Measurements from ENCODE around the gene SH2D5.

Gene SH2D5

GRCh38 chr1:20732588-20733359, at the start of gene SH2D5:
Gene SH2D5 (minus strand): TSS chr1:20732703. CDS start chr1:20728044, 4,659 bp downstream.
- Mint-ChIP-seq H3K4me1 (ENCODE audit: low read depth) (peaks cover 17% of the 10 kb centered on the region), H3K36me3 (ENCODE audit: low read depth) (peaks cover 14% of the 10 kb centered on the region), H3K27ac (peak within 1 kb of the TSS; percentile 52), H3K27me3 (ENCODE audit: low read depth) (peaks cover 42% of the 10 kb centered on the region), H3K4me3 (peak within 1 kb of the TSS; percentile 84), H3K9me3 (no peaks in the 10 kb centered on the region)
- DNase-seq (ENCODE audit: low spot score) = peak; percentile 77

- Mint-ChIP-seq H3K9me3 (no peaks in the 10 kb centered on the region), H3K4me3 (no peak overlapping the region), H3K36me3 (ENCODE audit: low read depth) (peaks cover 59% of the 10 kb centered on the region), H3K4me1 (ENCODE audit: low read depth) (peaks cover 13% of the 10 kb centered on the region), H3K27me3 (ENCODE audit: low read depth) (no peaks in the 10 kb centered on the region), H3K27ac (no peak overlapping the region)
- no peak for DNase-seq (ENCODE audit: low spot score)
Measured at GRCh38 chr1:20775700-20776099, 43.2 kb upstream of the SH2D5 start.

GRCh38 chr1:20771780-20772179, 39.3 kb upstream of the SH2D5 start:
- H3K9me3 Mint-ChIP-seq = no peaks in the 10 kb centered on the region
- DNase-seq (ENCODE audit: low spot score) = no peak
- H3K27ac Mint-ChIP-seq = no peak overlapping the region
- peaks cover 2% of the 10 kb centered on the region for H3K4me1 Mint-ChIP-seq (ENCODE audit: low read depth)
- H3K27me3 Mint-ChIP-seq (ENCODE audit: low read depth) = no peaks in the 10 kb centered on the region
- no peak overlapping the region for H3K4me3 Mint-ChIP-seq
- peaks cover 59% of the 10 kb centered on the region for H3K36me3 Mint-ChIP-seq (ENCODE audit: low read depth)

DNA sequence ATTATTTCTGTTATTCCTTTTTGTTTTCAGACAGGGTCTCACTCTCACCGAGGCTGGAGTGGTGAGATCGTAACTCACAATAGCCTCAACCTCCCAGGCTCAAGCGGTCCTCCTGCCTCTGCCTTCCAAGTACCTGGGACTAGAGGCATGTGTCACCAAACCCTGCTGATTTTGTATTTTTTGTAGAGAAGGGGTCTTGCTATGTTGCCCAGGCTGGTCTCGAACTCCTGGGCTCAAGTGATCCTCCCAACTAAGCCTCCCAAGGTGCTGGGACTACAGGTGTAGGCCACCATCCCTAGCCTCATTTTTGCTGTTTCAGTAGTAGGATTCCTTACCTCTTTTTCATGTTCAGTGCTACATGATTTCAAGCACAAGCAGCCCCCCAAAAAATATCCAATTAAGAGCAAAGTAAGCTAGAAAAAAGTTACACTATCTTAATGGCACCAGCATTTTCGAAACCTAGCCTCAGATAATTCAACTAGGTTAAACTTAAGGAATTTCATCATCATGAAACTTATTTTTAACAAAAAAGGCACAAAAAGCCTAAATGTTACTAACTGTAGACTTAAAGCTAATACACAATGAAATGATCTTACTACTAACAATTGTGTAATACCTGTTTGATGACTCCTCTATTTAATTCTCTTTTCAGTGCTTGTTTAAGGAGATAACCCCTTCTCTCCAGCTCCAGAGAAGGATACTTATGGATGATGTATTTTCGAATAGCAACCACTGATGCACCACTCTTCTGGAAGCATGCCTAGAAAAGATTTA, 38.0 kb upstream of the SH2D5 start:
- Mint-ChIP-seq H3K4me3 (no peak overlapping the region), H3K4me1 (ENCODE audit: low read depth) (no peaks in the 10 kb centered on the region), H3K27me3 (ENCODE audit: low read depth) (no peaks in the 10 kb centered on the region), H3K9me3 (no peaks in the 10 kb centered on the region), H3K27ac (no peak overlapping the region), H3K36me3 (ENCODE audit: low read depth) (peaks cover 63% of the 10 kb centered on the region)
- no peak for DNase-seq (ENCODE audit: low spot score)

GRCh38 chr1:20767271-20767670, 34.8 kb upstream of the SH2D5 start:
- Mint-ChIP-seq H3K4me3 (no peak overlapping the region), H3K4me1 (ENCODE audit: low read depth) (no peaks in the 10 kb centered on the region), H3K9me3 (no peaks in the 10 kb centered on the region), H3K36me3 (ENCODE audit: low read depth) (peaks cover 61% of the 10 kb centered on the region), H3K27me3 (ENCODE audit: low read depth) (no peaks in the 10 kb centered on the region), H3K27ac (no peak overlapping the region)
- no peak for DNase-seq (ENCODE audit: low spot score)

- Mint-ChIP-seq H3K9me3 (no peaks in the 10 kb centered on the region), H3K36me3 (ENCODE audit: low read depth) (peaks cover 70% of the 10 kb centered on the region)
Measured at GRCh38 chr1:20763417-20763816, 30.9 kb upstream of the SH2D5 start.

DNA sequence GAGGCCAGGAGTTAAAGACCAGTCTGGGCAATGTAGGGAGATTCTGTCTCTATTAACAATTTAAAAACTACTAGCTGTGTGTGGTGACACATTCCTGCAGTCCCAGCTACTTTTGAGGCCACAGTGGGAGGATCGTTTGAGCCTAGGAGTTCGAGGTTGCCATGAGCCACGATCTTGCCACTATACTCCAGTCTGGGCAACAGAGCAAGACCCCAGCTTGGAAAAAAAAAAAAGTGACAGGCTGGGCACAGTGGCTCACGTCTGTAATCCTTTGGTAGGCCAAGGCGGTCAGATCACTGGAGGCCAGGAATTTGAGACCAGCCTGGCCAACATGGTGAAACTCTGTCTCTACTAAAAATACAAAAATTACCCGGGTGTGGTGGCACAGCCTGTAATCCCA, 27.8 kb upstream of the SH2D5 start:
- Mint-ChIP-seq H3K36me3 (ENCODE audit: low read depth) (peaks cover 68% of the 10 kb centered on the region), H3K27me3 (ENCODE audit: low read depth) (no peaks in the 10 kb centered on the region), H3K9me3 (no peaks in the 10 kb centered on the region), H3K4me3 (no peak overlapping the region), H3K4me1 (ENCODE audit: low read depth) (no peaks in the 10 kb centered on the region), H3K27ac (no peak overlapping the region)
- no peak for DNase-seq (ENCODE audit: low spot score)

More at GRCh38 chr1:20763417-20763816, 30.9 kb upstream of the SH2D5 start:
- Mint-ChIP-seq H3K27me3 (ENCODE audit: low read depth) (no peaks in the 10 kb centered on the region), H3K27ac (no peak overlapping the region), H3K4me3 (no peak overlapping the region), H3K4me1 (ENCODE audit: low read depth) (no peaks in the 10 kb centered on the region)
- DNase-seq (ENCODE audit: low spot score) = no peak

DNA sequence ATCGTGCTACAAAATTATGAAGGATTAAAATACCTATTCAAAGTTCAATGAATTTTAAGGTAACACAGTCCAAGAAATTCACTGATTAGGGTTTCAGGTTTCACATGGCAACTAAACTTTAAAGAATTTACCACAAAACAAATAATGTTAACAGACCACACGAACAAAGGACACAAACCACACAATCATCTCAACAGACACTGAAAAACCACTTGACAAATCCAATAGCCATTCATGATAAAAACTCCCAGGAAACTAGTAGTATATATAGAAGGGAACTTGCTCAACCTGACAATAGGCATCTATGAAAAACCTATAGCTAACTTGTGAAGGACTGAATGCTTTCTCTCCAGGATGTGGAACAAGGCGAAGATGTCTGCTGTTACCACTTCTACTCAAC, 21.1 kb upstream of the SH2D5 start:
- no peak overlapping the region for H3K27ac Mint-ChIP-seq
- peaks cover 4% of the 10 kb centered on the region for H3K4me1 Mint-ChIP-seq (ENCODE audit: low read depth)
- no peak overlapping the region for H3K4me3 Mint-ChIP-seq
- no peaks in the 10 kb centered on the region for H3K9me3 Mint-ChIP-seq
- H3K27me3 Mint-ChIP-seq (ENCODE audit: low read depth) = no peaks in the 10 kb centered on the region
- peaks cover 50% of the 10 kb centered on the region for H3K36me3 Mint-ChIP-seq (ENCODE audit: low read depth)
- DNase-seq (ENCODE audit: low spot score) = no peak

- no peak for DNase-seq (ENCODE audit: low spot score)
- Mint-ChIP-seq H3K9me3 (no peaks in the 10 kb centered on the region), H3K36me3 (ENCODE audit: low read depth) (peaks cover 54% of the 10 kb centered on the region), H3K4me1 (ENCODE audit: low read depth) (peaks cover 4% of the 10 kb centered on the region), H3K27ac (no peak overlapping the region), H3K27me3 (ENCODE audit: low read depth) (no peaks in the 10 kb centered on the region), H3K4me3 (no peak overlapping the region)
Measured at GRCh38 chr1:20751462-20751990, 19.0 kb upstream of the SH2D5 start.

DNA sequence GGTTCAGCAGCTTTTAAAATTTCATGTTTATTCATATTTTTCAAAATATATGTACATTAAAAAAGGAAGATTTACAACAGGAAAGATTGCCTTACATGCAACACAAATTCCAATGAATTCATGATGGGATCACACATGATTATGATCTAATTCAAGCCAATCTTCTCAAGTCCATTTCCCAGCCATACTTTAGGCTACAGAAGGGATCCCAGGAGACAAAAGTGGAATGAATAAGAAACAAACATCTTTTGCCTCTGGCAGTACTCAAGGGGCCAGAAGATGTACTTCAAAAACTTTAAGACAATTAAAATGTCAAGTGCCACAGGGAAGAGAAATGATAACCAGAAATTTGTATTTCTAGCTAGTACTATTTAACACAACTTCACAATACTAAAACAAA, 10.2 kb upstream of the SH2D5 start:
- H3K27me3 Mint-ChIP-seq (ENCODE audit: low read depth) = no peaks in the 10 kb centered on the region
- peaks cover 60% of the 10 kb centered on the region for H3K36me3 Mint-ChIP-seq (ENCODE audit: low read depth)
- no peak overlapping the region for H3K27ac Mint-ChIP-seq
- no peaks in the 10 kb centered on the region for H3K9me3 Mint-ChIP-seq
- peaks cover 2% of the 10 kb centered on the region for H3K4me1 Mint-ChIP-seq (ENCODE audit: low read depth)
- no peak overlapping the region for H3K4me3 Mint-ChIP-seq
- DNase-seq (ENCODE audit: low spot score) = no peak

- no peak overlapping the region for H3K4me3 Mint-ChIP-seq
- DNase-seq (ENCODE audit: low spot score) = no peak
- peaks cover 60% of the 10 kb centered on the region for H3K36me3 Mint-ChIP-seq (ENCODE audit: low read depth)
- no peak overlapping the region for H3K27ac Mint-ChIP-seq
- no peaks in the 10 kb centered on the region for H3K9me3 Mint-ChIP-seq
- H3K4me1 Mint-ChIP-seq (ENCODE audit: low read depth) = peaks cover 2% of the 10 kb centered on the region
- no peaks in the 10 kb centered on the region for H3K27me3 Mint-ChIP-seq (ENCODE audit: low read depth)
Measured at GRCh38 chr1:20740781-20741180, 8.3 kb upstream of the SH2D5 start.

DNA sequence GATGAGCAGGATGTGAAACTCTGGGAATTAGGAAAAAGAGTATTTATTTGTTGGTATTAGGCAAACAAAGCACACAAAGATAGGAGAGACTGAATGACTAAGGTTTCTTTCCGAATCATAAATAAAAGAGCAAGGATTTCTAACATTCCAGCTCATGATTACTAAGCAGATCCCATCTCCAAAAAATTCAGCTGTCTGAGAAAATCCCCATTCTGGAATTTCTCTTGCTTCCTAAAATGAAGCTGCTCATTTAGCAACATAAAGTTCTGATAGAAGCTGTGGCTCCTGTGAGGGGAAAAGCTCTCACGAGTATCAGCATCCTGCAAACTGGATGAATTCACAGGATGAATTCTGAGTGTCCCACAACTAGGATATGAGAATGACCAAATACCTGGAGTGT, 6.7 kb upstream of the SH2D5 start:
- Mint-ChIP-seq H3K9me3 (no peaks in the 10 kb centered on the region), H3K27ac (no peak overlapping the region), H3K4me1 (ENCODE audit: low read depth) (peaks cover 2% of the 10 kb centered on the region), H3K27me3 (ENCODE audit: low read depth) (no peaks in the 10 kb centered on the region), H3K4me3 (no peak overlapping the region), H3K36me3 (ENCODE audit: low read depth) (peaks cover 48% of the 10 kb centered on the region)
- no peak for DNase-seq (ENCODE audit: low spot score)

DNA sequence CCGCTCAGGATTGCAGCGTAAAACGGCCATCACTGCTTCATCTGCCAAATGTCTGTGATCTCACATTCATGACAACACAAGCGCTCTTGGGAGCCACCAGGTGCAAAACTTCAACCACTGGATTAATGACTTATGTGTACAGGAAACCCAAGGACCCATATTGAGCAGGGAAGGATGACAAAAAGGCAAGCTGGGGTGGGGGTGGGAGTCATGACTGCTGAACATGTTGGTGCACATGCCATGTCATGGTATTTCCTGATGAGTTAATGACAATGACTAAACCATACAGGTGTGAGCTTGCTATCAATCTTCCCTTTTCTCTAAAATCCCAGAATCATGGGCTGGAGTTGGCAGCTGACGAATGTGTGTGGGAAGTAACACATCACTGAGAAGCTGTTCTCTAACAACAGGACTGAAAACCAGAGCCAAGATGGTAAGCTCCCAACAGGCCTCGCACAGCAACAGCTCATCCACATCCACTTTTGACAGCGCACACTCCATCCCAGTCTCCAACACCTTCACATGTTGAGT, 3.1 kb upstream of the SH2D5 start:
- H3K36me3 Mint-ChIP-seq (ENCODE audit: low read depth) = peaks cover 23% of the 10 kb centered on the region
- peaks cover 17% of the 10 kb centered on the region for H3K27me3 Mint-ChIP-seq (ENCODE audit: low read depth)
- no peak for DNase-seq (ENCODE audit: low spot score)
- no peak overlapping the region for H3K4me3 Mint-ChIP-seq
- peaks cover 14% of the 10 kb centered on the region for H3K4me1 Mint-ChIP-seq (ENCODE audit: low read depth)
- H3K27ac Mint-ChIP-seq = no peak overlapping the region
- H3K9me3 Mint-ChIP-seq = no peaks in the 10 kb centered on the region

- Mint-ChIP-seq H3K9me3 (no peaks in the 10 kb centered on the region), H3K27me3 (ENCODE audit: low read depth) (peaks cover 37% of the 10 kb centered on the region), H3K4me1 (ENCODE audit: low read depth) (peaks cover 17% of the 10 kb centered on the region), H3K36me3 (ENCODE audit: low read depth) (peaks cover 19% of the 10 kb centered on the region), H3K27ac (no peak overlapping the region), H3K4me3 (peak overlapping the region; percentile 84)
- no peak for DNase-seq (ENCODE audit: low spot score)
Measured at GRCh38 chr1:20733360-20733975, 965 bp upstream of the SH2D5 start.

Measured in T-helper 2 cell treated with Interferon-gamma antibody and Interleukin-4, amounts not matched to agents 5 μg/mL and 100 μg/mL, for 36 hours (primary cell).